K562 (cell line): ENCODE data around the gene ENC1. TPM values are rescaled to one million over a fixed set of nuclear protein-coding genes. Genes with fewer than 3 reads are reported as not detected.

Source experiments
- ATAC-seq: fragments of 200-7000 bp; cut with Tn5 transposase; 3 replicates; pipeline ENCODE4 v1.9.1; 2020; ENCODE audit warnings: moderate library complexity
- BruUV-seq: library from RNA; stranded (reverse); fragments of 400-500 nt; replicated peaks from 2 replicates; lab custom pipeline; 2021; lab: Mats Ljungman, UMichigan
- CTCF ChIA-PET: fragments of 300-600 bp; formaldehyde crosslinking; extraction: SDS; loops from one replicate; lab custom pipeline; 2021; ENCODE audit warnings: low intra/inter-chr PET ratio; lab: Yijun Ruan, JAX
- POLR2A ChIA-PET: fragments of 300-600, 350-650 bp; sonication (Branson Sonifier 250); formaldehyde crosslinking; extraction: SDS; loops from one replicate; lab custom pipeline; 2021; ENCODE audit warnings: antibody characterized with exemption, inconsistent platforms; lab: Yijun Ruan, JAX
- DNase-seq, 4 experiments: peaks; one replicate each; pipeline versions ENCODE4 v3.0.0 to v3.0.0-alpha.2; 2011 to 2018; ENCODE audit warnings: low spot score in 3 of 4, mixed read lengths in 3 of 4; ENCODE audit errors: extremely low read depth in 1 of 4
- FAIRE-seq: peaks from 2 replicates; lab custom pipeline; 2011; peaks lifted over from hg19 to GRCh38; lab: Jason Lieb, UNC
- H2AFZ ChIP-seq: 2 replicates; pipeline ENCODE4 v1.6.0; 2011; ENCODE audit warnings: low read depth, low read length, control low read depth, inconsistent platforms
- H3K27ac ChIP-seq: fragments of 200-600 bp; 3 replicates; pipeline ENCODE4 v1.8.0; 2011; ENCODE audit warnings: low read depth, mild to moderate bottlenecking, control low read depth, inconsistent platforms, low read length, moderate library complexity, mixed read lengths; ENCODE audit errors: extremely low read depth
- H3K27me3 ChIP-seq, 2 experiments: fragments of 300-600 bp in 1 of 2; 2 replicates in 1 of 2; 3 replicates in 1 of 2; pipeline versions ENCODE4 v1.6.0 to v1.8.0; 2011; ENCODE audit warnings: inconsistent platforms in 2 of 2, low read length in 2 of 2, mild to moderate bottlenecking in 1 of 2, mixed read lengths in 1 of 2, moderate library complexity in 1 of 2; ENCODE audit not compliant: control insufficient read depth in 2 of 2, insufficient read depth in 2 of 2
- H3K36me3 ChIP-seq: fragments of 300-600 bp; 3 replicates; pipeline ENCODE4 v1.8.0; 2011; ENCODE audit warnings: mild to moderate bottlenecking, low read length, inconsistent platforms; ENCODE audit not compliant: control insufficient read depth, insufficient read depth
- H3K4me1 ChIP-seq, 2 experiments: fragments of 200-600 bp in 1 of 2; replicated peaks in 1 of 2; 2 replicates in 1 of 2; 3 replicates in 1 of 2; pipeline versions ENCODE4 v1.5.1 to v1.8.0; 2011; ENCODE audit warnings: inconsistent platforms in 2 of 2, low read length in 2 of 2, mild to moderate bottlenecking in 1 of 2, mixed read lengths in 1 of 2, moderate library complexity in 1 of 2; ENCODE audit not compliant: control insufficient read depth in 2 of 2, insufficient read depth in 2 of 2
- H3K4me2 ChIP-seq: 2 replicates; pipeline ENCODE4 v1.6.1; 2011; ENCODE audit warnings: low read length, control low read depth, inconsistent platforms, mixed read lengths; ENCODE audit not compliant: insufficient read depth
- H3K4me3 ChIP-seq: fragments of 200-600 bp; sonication (generic), shearing (Covaris generic); 2 replicates; pipeline ENCODE4 v1.5.1; 2016; ENCODE audit warnings: control low read depth, inconsistent platforms
- H3K79me2 ChIP-seq: fragments of 200-600 bp; 3 replicates; pipeline ENCODE4 v1.8.0; 2011; ENCODE audit warnings: low read length, inconsistent platforms; ENCODE audit not compliant: control insufficient read depth, insufficient read depth
- H3K9ac ChIP-seq, 2 experiments: 2 replicates each; pipeline versions ENCODE4 v1.6.0 to v1.6.1; 2011; ENCODE audit warnings: low read depth in 2 of 2, low read length in 2 of 2, control low read depth in 1 of 2, inconsistent platforms in 1 of 2, mild to moderate bottlenecking in 1 of 2, mixed read lengths in 1 of 2; ENCODE audit not compliant: insufficient read depth in 1 of 2
- H3K9me1 ChIP-seq: one replicate; pipeline ENCODE4 v1.6.0; 2011; ENCODE audit warnings: inconsistent platforms, mild to moderate bottlenecking, low read length, moderate library complexity; ENCODE audit not compliant: control insufficient read depth, insufficient read depth
- H3K9me3 ChIP-seq: replicated peaks from 2 replicates; pipeline ENCODE4 v1.5.1; 2011; ENCODE audit warnings: low read depth, low read length, inconsistent platforms; ENCODE audit not compliant: control insufficient read depth, insufficient read depth
- H4K20me1 ChIP-seq: replicated peaks from 2 replicates; pipeline ENCODE4 v1.6.1; 2011; ENCODE audit warnings: low read length, inconsistent platforms, mixed read lengths; ENCODE audit not compliant: control insufficient read depth, insufficient read depth
- BMI1 ChIP-seq: fragments of 150-350 bp; IDR thresholded peaks from 2 replicates; pipeline ENCODE4 v1.6.1; 2014; ENCODE audit warnings: low read length
- CAMTA2 ChIP-seq: fragments of 250-450 bp; sonication (Bioruptor Pico); conservative IDR thresholded peaks from 2 replicates; pipeline ENCODE4 v1.5.1; 2022
- CBFA2T3 ChIP-seq: fragments of 450-650 bp; IDR thresholded peaks from 2 replicates; pipeline ENCODE4 v1.6.1; 2017
- CEBPZ ChIP-seq: fragments of 150-350 bp; IDR thresholded peaks from 2 replicates; pipeline ENCODE4 v1.6.1; 2014; ENCODE audit warnings: low read depth, mild to moderate bottlenecking, low read length, borderline replicate concordance
- HDAC6 ChIP-seq: IDR thresholded peaks from 2 replicates; pipeline ENCODE4 v1.6.1; 2012; ENCODE audit warnings: low read depth, mild to moderate bottlenecking, control low read depth, inconsistent platforms, low read length, moderate library complexity
- JUND ChIP-seq, 2 experiments: IDR thresholded peaks; 2 replicates in 1 of 2; 3 replicates in 1 of 2; pipeline ENCODE4 v1.6.1; 2011; ENCODE audit warnings: borderline replicate concordance in 2 of 2, low read depth in 2 of 2, low read length in 2 of 2, improper control_type of control experiment in 1 of 2, missing biosample characterization in 1 of 2, missing genetic modification characterization in 1 of 2, missing genetic modification reagents in 1 of 2
- SRSF7 ChIP-seq: fragments of 200-400 bp; formaldehyde crosslinking; optimal IDR thresholded peaks from 2 replicates; pipeline ENCODE3; 2017; ENCODE audit warnings: mild to moderate bottlenecking, low read depth, low read length
- TAF1 ChIP-seq: IDR thresholded peaks from 2 replicates; pipeline ENCODE4 v1.6.1; 2011; ENCODE audit warnings: mild to moderate bottlenecking, low read length, moderate library complexity; ENCODE audit not compliant: insufficient read depth, control insufficient read depth, severe bottlenecking; ENCODE audit errors: extremely low read depth
- ZKSCAN3 ChIP-seq: fragments of 250-450 bp; sonication (Bioruptor Pico); IDR thresholded peaks from 2 replicates; pipeline ENCODE4 v1.4.0; 2020
- ZNF12 ChIP-seq: sonication (generic); formaldehyde crosslinking; IDR thresholded peaks from 2 replicates; pipeline ENCODE4 v1.4.0; 2020; ENCODE audit warnings: mild to moderate bottlenecking, missing genetic modification reagents
- ZNF140 ChIP-seq: fragments of 250-450 bp; sonication (Bioruptor Pico); IDR thresholded peaks from 2 replicates; pipeline ENCODE4 v1.8.0; 2021; ENCODE audit warnings: moderate library complexity, mild to moderate bottlenecking, inconsistent platforms
- ZNF586 ChIP-seq: fragments of 450-650 bp; formaldehyde crosslinking; conservative IDR thresholded peaks from 2 replicates; pipeline ENCODE4 v1.4.0; 2020; ENCODE audit warnings: mild to moderate bottlenecking, moderate library complexity
- WGBS: fragments of 100-300 bp; shearing (Covaris generic); methylation state at CpG from one replicate; pipeline ENCODE4 v1.1.6; 2016; ENCODE audit warnings: low coverage, mixed read lengths; ENCODE audit not compliant: insufficient coverage; ENCODE audit errors: missing lambda C conversion rate; 5-methylcytosine and 5-hydroxymethylcytosine counted together
- in situ Hi-C: fragments of 300-500 bp; cut with MboI; formaldehyde crosslinking; loops from 4 replicates; pipeline ENCODE4 v1.15.0; 2018; ENCODE audit warnings: inconsistent platforms, mixed read lengths
- intact Hi-C: fragments of 100-400 bp; cut with micrococcal nuclease; formaldehyde crosslinking; loops from 2 replicates; pipeline ENCODE4 v1.14.2; 2022
- polyA plus RNA-seq, 8 experiments: library from polyadenylated mRNA; depleted of rRNA in 4 of 8; stranded (reverse) in 5 of 8; unstranded in 3 of 8; fragments of >200 nt; fragmentation: Nextera tagmentation in 2 of 8; fragmentation: Illumina TruSeq in 1 of 8; extraction: Ambion mirVana in 2 of 8; extraction: Trizol in 1 of 8; gene quantifications; 2 replicates each; pipeline versions ENCODE4 v1.2.1 to v1.2.3, GENCODE V29; 2011 to 2014; ENCODE audit warnings: inconsistent platforms in 1 of 8, missing spikeins in 1 of 8
- total RNA-seq, 7 experiments: library from RNA; depleted of rRNA in 6 of 7; stranded (reverse); fragments of >200 nt in 6 of 7; fragmentation: Illumina TruSeq in 2 of 7; extraction: Trizol in 2 of 7; gene quantifications; 2 replicates each; pipeline versions ENCODE4 v1.2.1 to v1.2.3, GENCODE V29; 2011 to 2021; ENCODE audit warnings: low replicate concordance in 1 of 7
- TF ChIP-seq, protein P1 (sequence below): fragments of 250-450 bp; sonication (Bioruptor Pico); IDR thresholded peaks from 2 replicates; pipeline ENCODE4 v1.4.0; 2020; ENCODE audit warnings: mild to moderate bottlenecking, moderate library complexity
- TF ChIP-seq, protein P2 (sequence below): fragments of 250-450 bp; sonication (Bioruptor Pico); IDR thresholded peaks from 2 replicates; pipeline ENCODE4 v1.5.0; 2021

The ENC1 gene
- total and polyA plus RNA-seq, 9 of the 15 experiments (the other 6 are each of a cell fraction or from before 2014, with no cell fraction given): 0.17 to 3.2 (median 0.97) TPM

DNA sequence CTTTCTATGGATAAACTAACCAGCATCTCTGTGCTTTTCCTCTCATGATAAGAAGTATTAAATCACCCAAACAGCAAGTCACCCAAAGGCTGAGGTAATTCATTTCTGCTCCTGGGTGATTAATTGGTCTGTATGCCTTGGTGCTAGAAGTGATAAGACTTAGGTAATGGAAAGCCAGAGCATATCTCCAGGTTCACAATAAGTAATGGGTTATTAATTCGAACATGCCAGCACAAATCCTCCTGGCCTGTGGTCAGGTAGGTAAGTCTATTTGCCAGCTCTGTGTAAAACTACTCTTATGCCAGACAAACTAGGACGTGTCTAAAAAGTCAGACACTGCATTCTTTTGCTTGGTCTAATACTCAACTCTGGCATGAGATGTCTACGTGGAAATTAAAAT lies 11.2 kb upstream of the ENC1 start (continued):
- TF ChIP-seq, protein P1, sequence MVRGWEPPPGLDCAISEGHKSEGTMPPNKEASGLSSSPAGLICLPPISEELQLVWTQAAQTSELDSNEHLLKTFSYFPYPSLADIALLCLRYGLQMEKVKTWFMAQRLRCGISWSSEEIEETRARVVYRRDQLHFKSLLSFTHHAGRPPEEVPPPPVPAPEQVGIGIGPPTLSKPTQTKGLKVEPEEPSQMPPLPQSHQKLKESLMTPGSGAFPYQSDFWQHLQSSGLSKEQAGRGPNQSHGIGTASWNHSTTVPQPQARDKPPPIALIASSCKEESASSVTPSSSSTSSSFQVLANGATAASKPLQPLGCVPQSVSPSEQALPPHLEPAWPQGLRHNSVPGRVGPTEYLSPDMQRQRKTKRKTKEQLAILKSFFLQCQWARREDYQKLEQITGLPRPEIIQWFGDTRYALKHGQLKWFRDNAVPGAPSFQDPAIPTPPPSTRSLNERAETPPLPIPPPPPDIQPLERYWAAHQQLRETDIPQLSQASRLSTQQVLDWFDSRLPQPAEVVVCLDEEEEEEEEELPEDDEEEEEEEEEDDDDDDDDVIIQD (CRISPR knock-in tag): no peak
- TF ChIP-seq JUND (IDR thresholded peaks at IDR 0.05; ENCODE audit: borderline replicate concordance, low read depth, low read length) (peak; percentile 26; the same call in 1 of the 2 replicates), JUND (tag; IDR thresholded peaks at IDR 0.05; ENCODE audit: borderline replicate concordance, low read depth, low read length) (peak; percentile 58; the same call in 2 of the 3 replicates)

- in situ Hi-C loops: loop anchor here (5.0 to 25.0 kb wide), 2 partner anchors 612 to 747 kb away; no protein-coding TSS in a partner anchor
- FAIRE-seq (no peak), DNase-seq (no peak), ATAC-seq (no peak)
- H3K36me3 ChIP-seq: no peaks in the 10 kb centered on the region
- H3K4me2 ChIP-seq: no peak overlapping the region
- H4K20me1 ChIP-seq: no peaks in the 10 kb centered on the region
- no peaks in the 10 kb centered on the region for H3K9me3 ChIP-seq
- H3K27me3 ChIP-seq: peaks cover 2 to 6% of the 10 kb centered on the region in 2 experiments; a peak in 1 of 5 replicates
- no peak overlapping the region for H3K27ac ChIP-seq
- H3K4me1 ChIP-seq: no peaks in the 10 kb centered on the region
- H3K4me3 ChIP-seq: no peak overlapping the region
- CTCF ChIA-PET: interaction anchor here (2.6 kb wide), 1 partner anchor 747 kb away, joined by 23 read pairs; no protein-coding TSS in a partner anchor
- H3K9me1 ChIP-seq: no peaks in the 10 kb centered on the region
- H3K79me2 ChIP-seq: no peaks in the 10 kb centered on the region
- no peak overlapping the region for H2AFZ ChIP-seq
- no peak overlapping the region for H3K9ac ChIP-seq
- BruUV-seq: no TSS peak
- intact Hi-C loops: loop anchor here (1.0 to 5.0 kb wide), 4 partner anchors 612 to 1057 kb away; no protein-coding TSS in a partner anchor
- POLR2A ChIA-PET: interaction anchor here (0.8 to 0.9 kb wide), 2 partner anchors 10 to 615 kb away, joined by 3 to 4 read pairs; no protein-coding TSS in a partner anchor
- WGBS: 0% methylated on average over 1 of the region's 1 CpG
- TF ChIP-seq HDAC6 (no peak), CBFA2T3 (no peak), ZNF140 (no peak), CAMTA2 (no peak), TAF1 (no peak), CEBPZ (no peak), SRSF7 (no peak), ZNF12 (no peak), ZNF586 (no peak), ZKSCAN3 (no peak), BMI1 (no peak)
- TF ChIP-seq, protein P2, sequence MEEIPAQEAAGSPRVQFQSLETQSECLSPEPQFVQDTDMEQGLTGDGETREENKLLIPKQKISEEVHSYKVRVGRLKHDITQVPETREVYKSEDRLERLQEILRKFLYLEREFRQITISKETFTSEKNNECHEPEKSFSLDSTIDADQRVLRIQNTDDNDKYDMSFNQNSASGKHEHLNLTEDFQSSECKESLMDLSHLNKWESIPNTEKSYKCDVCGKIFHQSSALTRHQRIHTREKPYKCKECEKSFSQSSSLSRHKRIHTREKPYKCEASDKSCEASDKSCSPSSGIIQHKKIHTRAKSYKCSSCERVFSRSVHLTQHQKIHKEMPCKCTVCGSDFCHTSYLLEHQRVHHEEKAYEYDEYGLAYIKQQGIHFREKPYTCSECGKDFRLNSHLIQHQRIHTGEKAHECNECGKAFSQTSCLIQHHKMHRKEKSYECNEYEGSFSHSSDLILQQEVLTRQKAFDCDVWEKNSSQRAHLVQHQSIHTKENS: no peak
These were observed 9.0 kb upstream of the ENC1 start for GRCh38 chr5:74649421-74649973.
